ENCODE data around the gene DNAH8. TPM values are rescaled to one million over a fixed set of nuclear protein-coding genes. Genes with fewer than 3 reads are reported as not detected.

The DNAH8 gene
- total RNA-seq, 1 experiment from 2014 or later = 0.05 TPM

GRCh38 chr6:38897507-38897906 is 182.4 kb downstream of the DNAH8 start:
- no peak overlapping the region for H3K27ac Mint-ChIP-seq (ENCODE audit: unreplicated experiment)
- no peaks in the 10 kb centered on the region for H3K36me3 Mint-ChIP-seq (ENCODE audit: insufficient read depth, unreplicated experiment)
- H3K4me3 Mint-ChIP-seq (ENCODE audit: low read depth, unreplicated experiment) = no peak overlapping the region
- H3K27me3 Mint-ChIP-seq (ENCODE audit: unreplicated experiment) = peaks cover 27% of the 10 kb centered on the region
- CTCF ChIA-PET = no interaction called here
- H3K9me3 Mint-ChIP-seq (ENCODE audit: low read depth, unreplicated experiment) = no peaks in the 10 kb centered on the region
- TF ChIP-seq CTCF (IDR thresholded peaks at IDR 0.05; ENCODE audit: unreplicated experiment) = no peak
- intact Hi-C loops (cut with micrococcal nuclease; ENCODE audit: unreplicated experiment) = no loop called here
- no peak for DNase-seq
- H3K4me1 Mint-ChIP-seq (ENCODE audit: low read depth, unreplicated experiment) = peaks cover 7% of the 10 kb centered on the region
- no TSS peak for BruUV-seq (replicated peaks)

- CTCF ChIA-PET = no interaction called here
- intact Hi-C loops (cut with micrococcal nuclease; ENCODE audit: unreplicated experiment) = no loop called here
- no peak overlapping the region for H3K27ac Mint-ChIP-seq (ENCODE audit: unreplicated experiment)
- H3K36me3 Mint-ChIP-seq (ENCODE audit: insufficient read depth, unreplicated experiment) = no peaks in the 10 kb centered on the region
- H3K4me3 Mint-ChIP-seq (ENCODE audit: low read depth, unreplicated experiment) = no peak overlapping the region
- H3K27me3 Mint-ChIP-seq (ENCODE audit: unreplicated experiment) = no peaks in the 10 kb centered on the region
- peaks cover 8% of the 10 kb centered on the region for H3K4me1 Mint-ChIP-seq (ENCODE audit: low read depth, unreplicated experiment)
- no peak for DNase-seq
- no TSS peak for BruUV-seq (replicated peaks)
- TF ChIP-seq CTCF (IDR thresholded peaks at IDR 0.05; ENCODE audit: unreplicated experiment) = no peak
- no peaks in the 10 kb centered on the region for H3K9me3 Mint-ChIP-seq (ENCODE audit: low read depth, unreplicated experiment)
Measured at GRCh38 chr6:38901802-38902522, 186.9 kb downstream of the DNAH8 start.

- no peak overlapping the region for H3K4me3 Mint-ChIP-seq (ENCODE audit: low read depth, unreplicated experiment)
- intact Hi-C loops (cut with micrococcal nuclease; ENCODE audit: unreplicated experiment) = no loop called here
- DNase-seq = no peak
- no TSS peak for BruUV-seq (replicated peaks)
- no peak for TF ChIP-seq CTCF (IDR thresholded peaks at IDR 0.05; ENCODE audit: unreplicated experiment)
- no peak overlapping the region for H3K27ac Mint-ChIP-seq (ENCODE audit: unreplicated experiment)
- CTCF ChIA-PET = interaction anchor here (0.5 kb wide), 1 partner anchor 18 kb away, joined by 3 read pairs; no protein-coding TSS in a partner anchor
- no peaks in the 10 kb centered on the region for H3K9me3 Mint-ChIP-seq (ENCODE audit: low read depth, unreplicated experiment)
- H3K27me3 Mint-ChIP-seq (ENCODE audit: unreplicated experiment) = no peaks in the 10 kb centered on the region
- H3K4me1 Mint-ChIP-seq (ENCODE audit: low read depth, unreplicated experiment) = peaks cover 33% of the 10 kb centered on the region
- no peaks in the 10 kb centered on the region for H3K36me3 Mint-ChIP-seq (ENCODE audit: insufficient read depth, unreplicated experiment)
Measured at GRCh38 chr6:38906582-38906981, 191.5 kb downstream of the DNAH8 start.

- H3K4me3 Mint-ChIP-seq (ENCODE audit: low read depth, unreplicated experiment) = no peak overlapping the region
- no peak for DNase-seq
- TF ChIP-seq CTCF (IDR thresholded peaks at IDR 0.05; ENCODE audit: unreplicated experiment) = no peak
- H3K36me3 Mint-ChIP-seq (ENCODE audit: insufficient read depth, unreplicated experiment) = no peaks in the 10 kb centered on the region
- BruUV-seq (replicated peaks) = no TSS peak
- H3K27me3 Mint-ChIP-seq (ENCODE audit: unreplicated experiment) = no peaks in the 10 kb centered on the region
- H3K4me1 Mint-ChIP-seq (ENCODE audit: low read depth, unreplicated experiment) = peaks cover 33% of the 10 kb centered on the region
- H3K27ac Mint-ChIP-seq (ENCODE audit: unreplicated experiment) = no peak overlapping the region
- H3K9me3 Mint-ChIP-seq (ENCODE audit: low read depth, unreplicated experiment) = no peaks in the 10 kb centered on the region
- CTCF ChIA-PET = interaction anchor here (0.5 to 0.6 kb wide), 2 partner anchors 17 to 34 kb away, joined by 3 read pairs; no protein-coding TSS in a partner anchor
- intact Hi-C loops (cut with micrococcal nuclease; ENCODE audit: unreplicated experiment) = no loop called here
Measured at GRCh38 chr6:38907264-38907663, 192.2 kb downstream of the DNAH8 start.
